Measurements from ENCODE around the gene ZNF14.

Gene ZNF14

DNA sequence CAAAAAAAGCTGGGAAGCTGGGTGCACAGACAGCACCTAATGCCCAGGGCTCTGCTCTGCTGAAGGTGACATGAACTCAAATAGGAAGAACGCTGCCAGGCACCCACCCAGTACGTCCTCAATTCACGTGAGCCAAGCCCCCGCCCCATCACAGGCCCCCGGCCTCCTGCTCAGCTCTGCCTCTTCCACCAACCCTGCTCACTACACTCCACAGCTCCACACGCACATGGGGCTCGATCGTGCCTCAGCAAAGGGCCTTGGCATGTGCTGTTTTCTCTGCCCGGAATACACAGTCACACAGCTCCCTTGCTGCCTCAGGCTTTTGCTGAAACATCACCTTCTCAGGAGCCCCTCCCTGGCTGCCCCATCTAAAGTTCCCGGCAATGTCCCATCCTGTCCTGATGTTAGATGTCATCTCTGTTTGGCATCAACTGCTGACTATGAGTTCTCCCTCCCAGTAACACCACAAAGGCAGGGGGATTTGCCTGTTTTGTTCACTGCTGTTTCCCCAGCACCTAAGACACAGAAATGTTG lies 71.7 kb downstream of the ZNF14 start:
- no peak for DNase-seq (ENCODE audit: low read depth, low spot score)
- TF ChIP-seq, protein P1, sequence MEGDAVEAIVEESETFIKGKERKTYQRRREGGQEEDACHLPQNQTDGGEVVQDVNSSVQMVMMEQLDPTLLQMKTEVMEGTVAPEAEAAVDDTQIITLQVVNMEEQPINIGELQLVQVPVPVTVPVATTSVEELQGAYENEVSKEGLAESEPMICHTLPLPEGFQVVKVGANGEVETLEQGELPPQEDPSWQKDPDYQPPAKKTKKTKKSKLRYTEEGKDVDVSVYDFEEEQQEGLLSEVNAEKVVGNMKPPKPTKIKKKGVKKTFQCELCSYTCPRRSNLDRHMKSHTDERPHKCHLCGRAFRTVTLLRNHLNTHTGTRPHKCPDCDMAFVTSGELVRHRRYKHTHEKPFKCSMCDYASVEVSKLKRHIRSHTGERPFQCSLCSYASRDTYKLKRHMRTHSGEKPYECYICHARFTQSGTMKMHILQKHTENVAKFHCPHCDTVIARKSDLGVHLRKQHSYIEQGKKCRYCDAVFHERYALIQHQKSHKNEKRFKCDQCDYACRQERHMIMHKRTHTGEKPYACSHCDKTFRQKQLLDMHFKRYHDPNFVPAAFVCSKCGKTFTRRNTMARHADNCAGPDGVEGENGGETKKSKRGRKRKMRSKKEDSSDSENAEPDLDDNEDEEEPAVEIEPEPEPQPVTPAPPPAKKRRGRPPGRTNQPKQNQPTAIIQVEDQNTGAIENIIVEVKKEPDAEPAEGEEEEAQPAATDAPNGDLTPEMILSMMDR (IDR thresholded peaks at IDR 0.05; ENCODE audit: low read depth, low read length): no peak
- no peak overlapping the region for H3K4me3 ChIP-seq (ENCODE audit: low read depth, low read length)
- in situ Hi-C loops (cut with HindIII; ENCODE audit: low sequenced_read_pairs): no loop called here

Data from astrocyte of the spinal cord (primary cell).